Mammary epithelial cell (primary cell): ENCODE results near the gene RNF39.

ENCODE experiments used
- CTCF ChIP-seq, 2 donors: IDR thresholded peaks in 1 of 2; conservative IDR thresholded peaks in 1 of 2; 2 replicates each; pipeline ENCODE4 v1.5.1; 2011 to 2012; ENCODE audit warnings: inconsistent platforms in 2 of 2, low read length in 2 of 2, mild to moderate bottlenecking in 2 of 2, control low read depth in 1 of 2, low read depth in 1 of 2; ENCODE audit not compliant: insufficient read depth in 1 of 2; ENCODE audit errors: extremely low read depth in 1 of 2
- EZH2 ChIP-seq: IDR thresholded peaks from 2 replicates; pipeline ENCODE4 v1.6.1; 2012; ENCODE audit warnings: low read length, inconsistent platforms, borderline replicate concordance

GRCh38 chr6:30020626-30021025, 54.9 kb downstream of the RNF39 start:
- no peak for TF ChIP-seq CTCF (conservative IDR thresholded peaks at IDR 0.05 in 1 of 2, IDR thresholded peaks at IDR 0.05 in 1 of 2; ENCODE audit: extremely low read depth in 1 of 2, insufficient read depth in 1 of 2, low read depth in 1 of 2, low read length in 2 of 2)
- no peak for TF ChIP-seq EZH2
